Right atrium auricular region (tissue), 2 donors: ENCODE data around the gene ARRB1. TPM values are rescaled to one million over a fixed set of nuclear protein-coding genes. Genes with fewer than 3 reads are reported as not detected.

Experiments used
- DNase-seq: peaks from one replicate; pipeline ENCODE4 v3.0.0-alpha.2; 2019; ENCODE audit warnings: low spot score
- H3K27ac ChIP-seq, 2 donors: fragments of 200-600 bp; sonication (generic); 1 replicate in 1 of 2; 2 replicates in 1 of 2; pipeline ENCODE4 v1.5.1; 2016 to 2019
- H3K27me3 ChIP-seq, 2 donors: fragments of 200-600 bp; sonication (generic); one replicate each; pipeline versions ENCODE4 v1.5.1 to v1.6.0; 2017 to 2019
- H3K36me3 ChIP-seq: fragments of 200-600 bp; sonication (generic); one replicate; pipeline ENCODE4 v1.5.1; 2016
- H3K4me1 ChIP-seq, 2 donors: fragments of 200-600 bp; sonication (generic); one replicate each; pipeline versions ENCODE4 v1.5.1 to v1.6.0; 2017 to 2019
- H3K4me3 ChIP-seq, 2 donors: fragments of 200-600 bp; sonication (generic); 1 replicate in 1 of 2; 2 replicates in 1 of 2; pipeline ENCODE4 v1.5.1; 2017 to 2019; ENCODE audit warnings: mild to moderate bottlenecking in 1 of 2, moderate library complexity in 1 of 2
- H3K9me3 ChIP-seq, 2 donors: fragments of 200-600 bp; sonication (generic); one replicate each; pipeline ENCODE4 v1.5.1; 2019
- CTCF ChIP-seq, 2 donors: fragments of 200-600 bp; sonication (generic); IDR thresholded peaks; one replicate each; pipeline ENCODE4 v1.5.1; 2019; ENCODE audit warnings: antibody characterized with exemption in 2 of 2
- total RNA-seq, 2 donors: library from RNA; depleted of rRNA; stranded (reverse); fragments of >200 nt; gene quantifications; one replicate each; pipeline ENCODE4 v1.1.0, GENCODE V29; 2016

ARRB1 gene
- total RNA-seq, 2 donors from 2014 or later, result 19.4 to 22.9 TPM

GRCh38 chr11:75254326-75254725 lies 97.1 kb downstream of the ARRB1 start:
- Histone ChIP-seq H3K9me3 (peaks cover 0 to 14% of the 10 kb centered on the region in 2 donors), H3K27me3 (no peaks in the 10 kb centered on the region), H3K27ac (no peak overlapping the region), H3K4me1 (no peaks in the 10 kb centered on the region), H3K36me3 (no peaks in the 10 kb centered on the region), H3K4me3 (no peak overlapping the region)
- no peak for TF ChIP-seq CTCF (IDR thresholded peaks at IDR 0.05)
- DNase-seq, result no peak

- no peak overlapping the region for H3K27ac ChIP-seq
- TF ChIP-seq CTCF (IDR thresholded peaks at IDR 0.05), result no peak
- DNase-seq, result no peak
- no peaks in the 10 kb centered on the region for H3K27me3 ChIP-seq
- peaks cover 0 to 3% of the 10 kb centered on the region in 2 donors for H3K4me1 ChIP-seq
- peaks cover 0 to 14% of the 10 kb centered on the region in 2 donors for H3K9me3 ChIP-seq
- H3K36me3 ChIP-seq, result no peaks in the 10 kb centered on the region
- H3K4me3 ChIP-seq, result no peak overlapping the region
These were observed 101.8 kb downstream of the ARRB1 start for GRCh38 chr11:75249704-75250103.

GRCh38 chr11:75248924-75249256 lies 102.6 kb downstream of the ARRB1 start:
- H3K36me3 ChIP-seq, result no peaks in the 10 kb centered on the region
- H3K27me3 ChIP-seq, result no peaks in the 10 kb centered on the region
- H3K27ac ChIP-seq, result no peak overlapping the region
- peaks cover 0 to 3% of the 10 kb centered on the region in 2 donors for H3K4me1 ChIP-seq
- no peak for DNase-seq
- peaks cover 0 to 14% of the 10 kb centered on the region in 2 donors for H3K9me3 ChIP-seq
- TF ChIP-seq CTCF (IDR thresholded peaks at IDR 0.05), result peak in 1 of 2 donors; percentile 35
- no peak overlapping the region for H3K4me3 ChIP-seq

- no peak for TF ChIP-seq CTCF (IDR thresholded peaks at IDR 0.05)
- no peak for DNase-seq
- H3K4me3 ChIP-seq, result no peak overlapping the region
- no peak overlapping the region for H3K27ac ChIP-seq
- H3K36me3 ChIP-seq, result no peaks in the 10 kb centered on the region
- peaks cover 3 to 9% of the 10 kb centered on the region in 2 donors for H3K27me3 ChIP-seq
- H3K4me1 ChIP-seq, result peaks cover 0 to 8% of the 10 kb centered on the region in 2 donors
- H3K9me3 ChIP-seq, result no peaks in the 10 kb centered on the region
These were observed 104.7 kb downstream of the ARRB1 start for GRCh38 chr11:75246671-75247350.

GRCh38 chr11:75246006-75246670 lies 105.3 kb downstream of the ARRB1 start:
- Histone ChIP-seq H3K4me1 (peaks cover 0 to 10% of the 10 kb centered on the region in 2 donors), H3K27me3 (peaks cover 3 to 9% of the 10 kb centered on the region in 2 donors), H3K9me3 (no peaks in the 10 kb centered on the region), H3K27ac (no peak overlapping the region), H3K36me3 (no peaks in the 10 kb centered on the region), H3K4me3 (no peak overlapping the region)
- no peak for DNase-seq
- no peak for TF ChIP-seq CTCF (IDR thresholded peaks at IDR 0.05)
